Sigmoid colon (tissue), 4 donors: ENCODE data around the gene HK2.

Experiments
- CTCF ChIP-seq, 4 experiments: fragments of 450-650 bp in 3 of 4; fragments of 200-600 bp in 1 of 4; IDR thresholded peaks; one replicate each; pipeline ENCODE4 v1.5.1; 2016 to 2019; ENCODE audit warnings: antibody characterized with exemption in 4 of 4, mild to moderate bottlenecking in 3 of 4, moderate library complexity in 2 of 4
- POLR2AphosphoS5 ChIP-seq, 4 donors: sonication (generic); formaldehyde crosslinking; IDR thresholded peaks; one replicate each; pipeline ENCODE4 v1.6.1; 2017; ENCODE audit warnings: antibody characterized with exemption in 4 of 4

DNA sequence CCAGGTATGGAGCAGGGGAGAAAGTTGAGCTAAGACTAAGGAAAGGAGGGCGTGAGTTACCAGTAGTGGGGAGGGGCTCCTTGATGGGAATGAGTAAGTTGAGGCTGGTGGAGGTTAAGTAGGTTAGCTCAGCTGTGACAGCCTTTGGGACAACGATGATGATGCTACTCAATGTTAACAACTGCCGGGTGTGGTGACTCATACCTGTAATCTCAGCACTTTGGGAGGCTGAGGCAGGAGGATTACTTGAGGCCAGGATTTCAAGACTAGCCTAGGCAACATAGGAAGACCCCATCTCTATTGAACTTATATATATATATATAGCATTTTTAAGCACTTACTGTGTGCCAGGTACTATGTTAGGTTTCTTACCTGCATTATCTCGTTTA, 48.4 kb downstream of the HK2 start:
- no peak for TF ChIP-seq CTCF (IDR thresholded peaks at IDR 0.05)
- TF ChIP-seq POLR2AphosphoS5 (IDR thresholded peaks at IDR 0.05) = no peak
